Activated CD8-positive, alpha-beta memory T cell treated with anti-CD3 and anti-CD28 coated beads for 24 hours (primary cell): ENCODE measurements around the gene FCGBP.
"Not testable (repeated sequence)": the region's sequence is repeated elsewhere in the genome, so short reads cannot be mapped to it uniquely, and the experiment has no call there.

Experiments
- DNase-seq: peaks from one replicate; pipeline ENCODE4 v3.0.0-alpha.2; 2020

Gene FCGBP

GRCh38 chr19:39916236-39916635 is 18.2 kb downstream of the FCGBP start:
- DNase-seq = peak; percentile 49

GRCh38 chr19:39915848-39916215 is 18.6 kb downstream of the FCGBP start:
- peak; percentile 43 for DNase-seq

- DNase-seq = peak; percentile 49
Observed at GRCh38 chr19:39915101-39915847, 19.2 kb downstream of the FCGBP start.

GRCh38 chr19:39913682-39914333 is 20.6 kb downstream of the FCGBP start:
- peak; percentile 54 for DNase-seq

GRCh38 chr19:39908803-39909202 is 25.6 kb downstream of the FCGBP start:
- no peak for DNase-seq

GRCh38 chr19:39906820-39907611 is 27.4 kb downstream of the FCGBP start:
- DNase-seq = no peak

GRCh38 chr19:39906283-39906682 is 28.2 kb downstream of the FCGBP start:
- DNase-seq = peak; percentile 50

GRCh38 chr19:39903486-39904091 is 30.8 kb downstream of the FCGBP start:
- DNase-seq = not testable (repeated sequence)

GRCh38 chr19:39902326-39902725 is 32.1 kb downstream of the FCGBP start:
- peak; percentile 38 for DNase-seq

- DNase-seq = peak; percentile 47
Observed at GRCh38 chr19:39901681-39902080, 32.8 kb downstream of the FCGBP start.

GRCh38 chr19:39898858-39899257 is 35.6 kb downstream of the FCGBP start:
- peak; percentile 13 for DNase-seq

GRCh38 chr19:39897511-39898245 is 36.8 kb downstream of the FCGBP start:
- DNase-seq = peak; percentile 78

GRCh38 chr19:39895096-39895495 is 39.3 kb downstream of the FCGBP start:
- DNase-seq = peak; percentile 11

GRCh38 chr19:39894236-39894606 is 40.2 kb downstream of the FCGBP start:
- not testable (repeated sequence) for DNase-seq

- DNase-seq = peak; percentile 87
Observed at GRCh38 chr19:39893366-39894235, 40.8 kb downstream of the FCGBP start.

- not testable (repeated sequence) for DNase-seq
Observed at GRCh38 chr19:39892506-39892902, 41.9 kb downstream of the FCGBP start.

- not testable (repeated sequence) for DNase-seq
Observed at GRCh38 chr19:39891660-39892505, 42.6 kb downstream of the FCGBP start.

GRCh38 chr19:39890755-39891551 is 43.5 kb downstream of the FCGBP start:
- no peak for DNase-seq
